ENCODE results near the gene BNIP5. TPM values are rescaled to one million over a fixed set of nuclear protein-coding genes. Genes with fewer than 3 reads are reported as not detected.

Gene BNIP5
- total and polyA plus RNA-seq, 2 experiments from 2014 or later, result 0.12 TPM; not detected in 1

DNA sequence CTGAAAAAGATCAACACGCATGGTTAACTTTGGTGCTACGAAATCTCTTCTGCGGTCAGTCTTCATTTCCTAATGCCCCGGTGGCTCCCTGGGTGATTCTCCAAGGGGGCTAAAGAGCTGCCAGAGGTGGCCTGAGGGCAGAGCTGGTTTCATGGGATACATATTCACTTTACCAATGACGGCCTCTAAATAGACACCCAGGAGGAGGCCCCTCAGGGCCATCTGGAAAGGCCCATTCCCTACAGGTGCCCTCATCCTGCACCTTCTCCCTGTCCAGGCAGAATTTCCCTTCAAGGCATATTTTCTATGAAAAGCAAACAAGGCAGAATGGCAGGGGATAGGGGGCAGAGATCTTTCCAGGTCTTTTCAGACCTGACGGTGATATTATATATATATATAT is 12.5 kb downstream of the BNIP5 start:
- TF ChIP-seq, protein P1, sequence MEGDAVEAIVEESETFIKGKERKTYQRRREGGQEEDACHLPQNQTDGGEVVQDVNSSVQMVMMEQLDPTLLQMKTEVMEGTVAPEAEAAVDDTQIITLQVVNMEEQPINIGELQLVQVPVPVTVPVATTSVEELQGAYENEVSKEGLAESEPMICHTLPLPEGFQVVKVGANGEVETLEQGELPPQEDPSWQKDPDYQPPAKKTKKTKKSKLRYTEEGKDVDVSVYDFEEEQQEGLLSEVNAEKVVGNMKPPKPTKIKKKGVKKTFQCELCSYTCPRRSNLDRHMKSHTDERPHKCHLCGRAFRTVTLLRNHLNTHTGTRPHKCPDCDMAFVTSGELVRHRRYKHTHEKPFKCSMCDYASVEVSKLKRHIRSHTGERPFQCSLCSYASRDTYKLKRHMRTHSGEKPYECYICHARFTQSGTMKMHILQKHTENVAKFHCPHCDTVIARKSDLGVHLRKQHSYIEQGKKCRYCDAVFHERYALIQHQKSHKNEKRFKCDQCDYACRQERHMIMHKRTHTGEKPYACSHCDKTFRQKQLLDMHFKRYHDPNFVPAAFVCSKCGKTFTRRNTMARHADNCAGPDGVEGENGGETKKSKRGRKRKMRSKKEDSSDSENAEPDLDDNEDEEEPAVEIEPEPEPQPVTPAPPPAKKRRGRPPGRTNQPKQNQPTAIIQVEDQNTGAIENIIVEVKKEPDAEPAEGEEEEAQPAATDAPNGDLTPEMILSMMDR (IDR thresholded peaks at IDR 0.05; ENCODE audit: low read depth, low read length), result no peak
- DNase-seq (ENCODE audit: low read depth in 1 of 2, low spot score in 1 of 2), result no peak
- no peaks in the 10 kb centered on the region for H3K27me3 ChIP-seq
- H3K27ac ChIP-seq, result no peak overlapping the region
- no peaks in the 10 kb centered on the region for H3K9me3 ChIP-seq (ENCODE audit: low read depth)
- H3K4me3 ChIP-seq, result no peak overlapping the region
- no peaks in the 10 kb centered on the region for H3K36me3 ChIP-seq
- peaks cover 6% of the 10 kb centered on the region for H3K4me1 ChIP-seq (ENCODE audit: low read depth)

DNA sequence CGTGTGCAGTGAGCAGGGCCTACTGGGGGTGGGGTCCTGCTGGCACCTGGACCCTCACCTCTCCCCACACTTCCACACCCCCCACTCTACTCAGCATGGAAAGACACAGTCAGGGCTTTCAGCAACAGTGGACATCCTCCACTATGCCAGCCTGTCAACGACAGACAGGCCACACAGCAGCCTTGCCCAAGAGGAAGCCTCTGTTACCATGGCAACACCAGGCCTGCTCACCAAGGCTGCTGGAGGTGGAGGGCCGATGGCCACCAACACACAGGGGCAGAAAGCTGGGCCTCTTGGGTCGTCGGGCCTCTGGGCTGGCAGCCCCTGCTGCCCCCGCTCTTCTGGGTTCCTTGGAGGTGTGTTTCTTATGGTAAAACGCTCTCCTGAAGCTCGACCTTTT is 13.6 kb downstream of the BNIP5 start:
- H3K9me3 ChIP-seq (ENCODE audit: low read depth), result no peaks in the 10 kb centered on the region
- H3K4me3 ChIP-seq, result no peak overlapping the region
- no peaks in the 10 kb centered on the region for H3K36me3 ChIP-seq
- TF ChIP-seq, protein P1 (IDR thresholded peaks at IDR 0.05; ENCODE audit: low read depth, low read length), result no peak
- no peaks in the 10 kb centered on the region for H3K27me3 ChIP-seq
- DNase-seq (ENCODE audit: low read depth in 1 of 2, low spot score in 1 of 2), result peak in 1 of 2 donors; percentile 40
- no peak overlapping the region for H3K27ac ChIP-seq
- peaks cover 2% of the 10 kb centered on the region for H3K4me1 ChIP-seq (ENCODE audit: low read depth)

DNA sequence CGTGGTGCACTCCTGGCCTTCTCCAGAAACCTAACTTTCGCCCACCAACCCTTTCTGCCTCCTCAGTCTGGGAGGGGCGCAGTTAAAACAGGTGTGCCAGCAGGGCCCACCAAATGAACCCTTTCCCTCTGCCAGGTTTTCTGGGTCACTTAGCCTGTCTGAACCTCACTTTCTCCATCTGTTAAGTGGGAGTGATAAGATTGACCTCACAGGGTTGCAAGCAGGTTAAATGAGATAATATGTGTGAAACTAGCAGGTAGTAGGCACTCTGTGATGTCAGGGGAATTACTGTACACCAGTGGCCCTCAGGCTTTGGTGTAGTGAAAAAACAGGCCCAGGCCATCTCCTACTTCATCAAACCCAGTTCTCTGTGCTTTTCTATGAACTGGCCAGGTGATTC is 14.1 kb downstream of the BNIP5 start:
- Histone ChIP-seq H3K27ac (no peak overlapping the region), H3K36me3 (no peaks in the 10 kb centered on the region), H3K9me3 (ENCODE audit: low read depth) (no peaks in the 10 kb centered on the region), H3K27me3 (no peaks in the 10 kb centered on the region), H3K4me3 (no peak overlapping the region), H3K4me1 (ENCODE audit: low read depth) (no peaks in the 10 kb centered on the region)
- no peak for DNase-seq (ENCODE audit: low read depth in 1 of 2, low spot score in 1 of 2)
- TF ChIP-seq, protein P1 (IDR thresholded peaks at IDR 0.05; ENCODE audit: low read depth, low read length), result no peak

GRCh38 chr6:36320475-36320874 is 16.2 kb downstream of the BNIP5 start:
- H3K27ac ChIP-seq, result no peak overlapping the region
- TF ChIP-seq, protein P1 (IDR thresholded peaks at IDR 0.05; ENCODE audit: low read depth, low read length), result no peak

DNA sequence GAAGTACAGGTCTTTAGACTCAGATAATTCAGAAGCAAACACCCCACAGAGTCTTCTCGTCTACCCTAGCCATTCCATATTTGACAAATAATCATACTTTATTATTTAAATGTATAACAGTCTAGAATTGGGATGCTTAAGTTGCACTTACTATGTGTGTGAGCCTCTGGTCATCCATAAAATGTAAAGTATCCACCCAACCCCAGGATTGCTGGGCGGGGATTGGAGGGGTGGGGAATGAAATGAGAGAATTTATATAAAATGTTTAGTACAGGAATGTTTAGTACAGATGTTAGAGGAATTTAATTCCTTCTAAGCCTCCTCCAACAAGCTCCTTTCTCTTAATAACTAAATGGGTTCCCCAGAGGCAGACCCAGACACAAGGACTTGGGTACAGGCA is 16.9 kb downstream of the BNIP5 start:
- DNase-seq (ENCODE audit: low read depth in 1 of 2, low spot score in 1 of 2), result no peak
- Histone ChIP-seq H3K4me1 (ENCODE audit: low read depth) (no peaks in the 10 kb centered on the region), H3K27ac (no peak overlapping the region), H3K4me3 (no peak overlapping the region), H3K36me3 (no peaks in the 10 kb centered on the region), H3K27me3 (no peaks in the 10 kb centered on the region), H3K9me3 (ENCODE audit: low read depth) (no peaks in the 10 kb centered on the region)
- TF ChIP-seq, protein P1 (IDR thresholded peaks at IDR 0.05; ENCODE audit: low read depth, low read length), result no peak

More at GRCh38 chr6:36320475-36320874, 16.2 kb downstream of the BNIP5 start:
- Histone ChIP-seq H3K36me3 (no peaks in the 10 kb centered on the region), H3K4me3 (no peak overlapping the region), H3K9me3 (ENCODE audit: low read depth) (no peaks in the 10 kb centered on the region), H3K4me1 (ENCODE audit: low read depth) (no peaks in the 10 kb centered on the region), H3K27me3 (no peaks in the 10 kb centered on the region)
- no peak for DNase-seq (ENCODE audit: low read depth in 1 of 2, low spot score in 1 of 2)

- no peaks in the 10 kb centered on the region for H3K36me3 ChIP-seq
- H3K4me1 ChIP-seq (ENCODE audit: low read depth), result no peaks in the 10 kb centered on the region
- no peak overlapping the region for H3K4me3 ChIP-seq
- TF ChIP-seq, protein P1 (IDR thresholded peaks at IDR 0.05; ENCODE audit: low read depth, low read length), result no peak
- no peak overlapping the region for H3K27ac ChIP-seq
- no peak for DNase-seq (ENCODE audit: low read depth in 1 of 2, low spot score in 1 of 2)
- H3K9me3 ChIP-seq (ENCODE audit: low read depth), result no peaks in the 10 kb centered on the region
- no peaks in the 10 kb centered on the region for H3K27me3 ChIP-seq
These were observed 17.3 kb downstream of the BNIP5 start for GRCh38 chr6:36319436-36319762.
